Liver (tissue), 9 donors: ENCODE measurements around the gene LRRC61. TPM values are rescaled to one million over a fixed set of nuclear protein-coding genes. Genes with fewer than 3 reads are reported as not detected.
A peak's percentile ranks its signal among the peaks of the same experiment; 100 is the strongest.

Source experiments
- DNase-seq: peaks from one replicate; pipeline ENCODE4 v3.0.0-alpha.2; 2017; ENCODE audit warnings: low spot score
- H3K27ac ChIP-seq, 2 donors: one replicate each; pipeline ENCODE4 v1.7.0; 2013; ENCODE audit warnings: inconsistent platforms in 2 of 2, low read length in 2 of 2, control low read depth in 1 of 2, low read depth in 1 of 2, mild to moderate bottlenecking in 1 of 2
- H3K27me3 ChIP-seq, 4 donors: one replicate each; pipeline versions ENCODE4 v1.6.1 to v1.7.0; 2013; ENCODE audit warnings: low read length in 3 of 4, inconsistent platforms in 1 of 4, mild to moderate bottlenecking in 1 of 4, moderate library complexity in 1 of 4; ENCODE audit not compliant: control insufficient read depth in 4 of 4, insufficient read depth in 4 of 4
- H3K36me3 ChIP-seq, 4 donors: one replicate each; pipeline versions ENCODE4 v1.6.1 to v1.7.0; 2013; ENCODE audit warnings: low read length in 3 of 4, mild to moderate bottlenecking in 3 of 4, low read depth in 1 of 4, moderate library complexity in 1 of 4; ENCODE audit not compliant: control insufficient read depth in 4 of 4, insufficient read depth in 3 of 4
- H3K4me1 ChIP-seq, 4 donors: one replicate each; pipeline versions ENCODE4 v1.6.1 to v1.7.0; 2013; ENCODE audit warnings: low read length in 3 of 4, mild to moderate bottlenecking in 3 of 4, moderate library complexity in 1 of 4; ENCODE audit not compliant: control insufficient read depth in 4 of 4, insufficient read depth in 4 of 4
- H3K4me3 ChIP-seq, 3 donors: one replicate each; pipeline versions ENCODE4 v1.6.1 to v1.7.0; 2013; ENCODE audit warnings: low read length in 3 of 3, control low read depth in 1 of 3, low read depth in 1 of 3, mild to moderate bottlenecking in 1 of 3
- H3K9ac ChIP-seq, 2 donors: one replicate each; pipeline ENCODE4 v1.7.0; 2013; ENCODE audit warnings: low read length in 2 of 2, mild to moderate bottlenecking in 2 of 2, moderate library complexity in 2 of 2, control low read depth in 1 of 2, low read depth in 1 of 2
- H3K9me3 ChIP-seq, 4 donors: one replicate each; pipeline versions ENCODE4 v1.6.1 to v1.7.0; 2013; ENCODE audit warnings: low read length in 3 of 4; ENCODE audit not compliant: control insufficient read depth in 4 of 4
- EGR1 ChIP-seq, 2 donors: IDR thresholded peaks; 2 replicates each; pipeline ENCODE4 v1.6.1; 2016 to 2018; ENCODE audit warnings: antibody characterized with exemption in 2 of 2, low read depth in 2 of 2
- FOXA1 ChIP-seq: IDR thresholded peaks from 2 replicates; pipeline ENCODE4 v1.6.1; 2016; ENCODE audit warnings: antibody characterized with exemption
- FOXA2 ChIP-seq: IDR thresholded peaks from 2 replicates; pipeline ENCODE4 v1.6.1; 2016; ENCODE audit warnings: antibody characterized with exemption
- GABPA ChIP-seq, 2 donors: IDR thresholded peaks in 1 of 2; conservative IDR thresholded peaks in 1 of 2; 2 replicates each; pipeline ENCODE4 v1.6.1; 2016; ENCODE audit warnings: antibody characterized with exemption in 2 of 2, mild to moderate bottlenecking in 1 of 2, moderate library complexity in 1 of 2
- HNF4A ChIP-seq, 2 donors: conservative IDR thresholded peaks; 2 replicates each; pipeline ENCODE4 v1.6.1; 2016; ENCODE audit warnings: antibody characterized with exemption in 2 of 2, mild to moderate bottlenecking in 2 of 2
- HNF4G ChIP-seq: IDR thresholded peaks from 2 replicates; pipeline ENCODE4 v1.6.1; 2016; ENCODE audit warnings: antibody characterized with exemption
- JUND ChIP-seq, 2 donors: IDR thresholded peaks; 2 replicates each; pipeline ENCODE4 v1.6.1; 2016; ENCODE audit warnings: antibody characterized with exemption in 2 of 2
- MAX ChIP-seq: IDR thresholded peaks from 2 replicates; pipeline ENCODE4 v1.6.1; 2016; ENCODE audit warnings: antibody characterized with exemption
- NR2F2 ChIP-seq: IDR thresholded peaks from 2 replicates; pipeline ENCODE4 v1.6.1; 2016; ENCODE audit warnings: antibody characterized with exemption
- RAD21 ChIP-seq, 2 donors: IDR thresholded peaks; 2 replicates each; pipeline ENCODE4 v1.6.1; 2016; ENCODE audit warnings: antibody characterized with exemption in 2 of 2, mild to moderate bottlenecking in 2 of 2
- RXRA ChIP-seq, 2 donors: IDR thresholded peaks; 2 replicates each; pipeline ENCODE4 v1.6.1; 2017 to 2018; ENCODE audit warnings: antibody characterized with exemption in 2 of 2, mild to moderate bottlenecking in 1 of 2
- SP1 ChIP-seq: IDR thresholded peaks from 2 replicates; pipeline ENCODE4 v1.6.1; 2018; ENCODE audit warnings: antibody characterized with exemption, mild to moderate bottlenecking
- TAF1 ChIP-seq: conservative IDR thresholded peaks from 2 replicates; pipeline ENCODE4 v1.6.1; 2016; ENCODE audit warnings: antibody characterized with exemption, mild to moderate bottlenecking
- YY1 ChIP-seq: IDR thresholded peaks from 2 replicates; pipeline ENCODE4 v1.6.1; 2016; ENCODE audit warnings: antibody characterized with exemption, mild to moderate bottlenecking
- ZBTB33 ChIP-seq: IDR thresholded peaks from 2 replicates; pipeline ENCODE4 v1.6.1; 2016; ENCODE audit warnings: antibody characterized with exemption
- WGBS: extraction: QIAGEN DNeasy Blood & Tissue Kit; methylation state at CpG from one replicate; pipeline ENCODE4 v1.1.7; 2013; 5-methylcytosine and 5-hydroxymethylcytosine counted together
- polyA plus RNA-seq, 2 donors: library from polyadenylated mRNA; stranded (reverse) in 1 of 2; unstranded in 1 of 2; fragments of 200-250 nt in 1 of 2; fragments of >200 nt in 1 of 2; fragmentation: Nextera tagmentation in 1 of 2; extraction: Ambion mirVana in 1 of 2; gene quantifications; one replicate each; pipeline versions ENCODE4 v1.2.1 to v1.2.3, GENCODE V29; 2013 to 2015
- total RNA-seq, 2 donors: library from RNA; depleted of rRNA; stranded (reverse); fragments of >200 nt; gene quantifications; one replicate each; pipeline ENCODE4 v1.2.3, GENCODE V29; 2014
- TF ChIP-seq, protein P1 (sequence below): IDR thresholded peaks from 2 replicates; pipeline ENCODE4 v1.6.1; 2016; ENCODE audit warnings: antibody characterized with exemption
- TF ChIP-seq, protein P2 (sequence below): fragments of 150-350 bp; IDR thresholded peaks from 2 replicates; pipeline ENCODE4 v1.5.1; 2017; ENCODE audit warnings: improper control_type of control experiment, low read depth, low read length; ENCODE audit not compliant: missing input control
- TF ChIP-seq, protein P3 (sequence below): IDR thresholded peaks from 2 replicates; pipeline ENCODE4 v1.6.1; 2016; ENCODE audit warnings: antibody characterized with exemption, mild to moderate bottlenecking
- donor health status: healthy.
- donor health status: healthy.
- donor health status: healthy.
- donor health status: healthy.
- donor health status: healthy.

Gene LRRC61
- total and polyA plus RNA-seq, 4 donors: 12.0 to 21.0 (median 15.6) TPM

DNA sequence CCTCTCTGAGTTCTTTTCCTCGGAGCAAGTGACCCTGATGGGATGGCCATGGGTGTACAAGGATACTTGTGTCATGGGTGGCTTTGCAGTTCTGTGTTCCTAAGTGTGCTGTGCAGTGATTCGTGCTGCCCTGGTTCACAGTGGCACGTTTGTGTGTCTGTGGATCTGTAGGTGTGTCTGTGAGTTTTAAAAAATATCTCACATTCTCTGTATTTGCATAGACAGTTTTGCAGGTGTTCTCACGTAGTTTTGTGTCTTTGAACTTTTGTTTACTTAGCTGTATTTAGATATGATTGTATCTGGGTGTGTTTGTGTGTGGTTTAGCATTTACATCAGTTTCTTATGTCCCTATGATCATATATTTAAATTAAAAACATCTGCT lies 59.7 kb downstream of the LRRC61 start (continued):
- no peak for TF ChIP-seq FOXA1

- WGBS: 71% methylated on average over 22 of the region's 22 CpGs
- H3K36me3 ChIP-seq: no peaks in the 10 kb centered on the region
- DNase-seq: peak; percentile 71
- no peak overlapping the region for H3K9ac ChIP-seq
- TF ChIP-seq, protein P1, sequence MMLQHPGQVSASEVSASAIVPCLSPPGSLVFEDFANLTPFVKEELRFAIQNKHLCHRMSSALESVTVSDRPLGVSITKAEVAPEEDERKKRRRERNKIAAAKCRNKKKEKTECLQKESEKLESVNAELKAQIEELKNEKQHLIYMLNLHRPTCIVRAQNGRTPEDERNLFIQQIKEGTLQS: no peak
- TF ChIP-seq RAD21 (IDR thresholded peaks at IDR 0.05) (peak in 1 of 2 donors; percentile 45), YY1 (no peak), TAF1 (peak; percentile 95), SP1 (peak; percentile 57), JUND (IDR thresholded peaks at IDR 0.05) (no peak), GABPA (IDR thresholded peaks at IDR 0.05 in 1 of 2, conservative IDR thresholded peaks at IDR 0.05 in 1 of 2) (no peak), ZBTB33 (no peak), HNF4A (conservative IDR thresholded peaks at IDR 0.05) (peak; percentile 32 to 61), EGR1 (IDR thresholded peaks at IDR 0.05; ENCODE audit: low read depth in 2 of 2) (no peak), FOXA2 (no peak), FOXA1 (no peak), HNF4G (no peak), NR2F2 (no peak), MAX (no peak), RXRA (IDR thresholded peaks at IDR 0.05) (peak; percentile 12 to 44)
- TF ChIP-seq, protein P2, sequence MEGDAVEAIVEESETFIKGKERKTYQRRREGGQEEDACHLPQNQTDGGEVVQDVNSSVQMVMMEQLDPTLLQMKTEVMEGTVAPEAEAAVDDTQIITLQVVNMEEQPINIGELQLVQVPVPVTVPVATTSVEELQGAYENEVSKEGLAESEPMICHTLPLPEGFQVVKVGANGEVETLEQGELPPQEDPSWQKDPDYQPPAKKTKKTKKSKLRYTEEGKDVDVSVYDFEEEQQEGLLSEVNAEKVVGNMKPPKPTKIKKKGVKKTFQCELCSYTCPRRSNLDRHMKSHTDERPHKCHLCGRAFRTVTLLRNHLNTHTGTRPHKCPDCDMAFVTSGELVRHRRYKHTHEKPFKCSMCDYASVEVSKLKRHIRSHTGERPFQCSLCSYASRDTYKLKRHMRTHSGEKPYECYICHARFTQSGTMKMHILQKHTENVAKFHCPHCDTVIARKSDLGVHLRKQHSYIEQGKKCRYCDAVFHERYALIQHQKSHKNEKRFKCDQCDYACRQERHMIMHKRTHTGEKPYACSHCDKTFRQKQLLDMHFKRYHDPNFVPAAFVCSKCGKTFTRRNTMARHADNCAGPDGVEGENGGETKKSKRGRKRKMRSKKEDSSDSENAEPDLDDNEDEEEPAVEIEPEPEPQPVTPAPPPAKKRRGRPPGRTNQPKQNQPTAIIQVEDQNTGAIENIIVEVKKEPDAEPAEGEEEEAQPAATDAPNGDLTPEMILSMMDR: no peak
- TF ChIP-seq, protein P3, sequence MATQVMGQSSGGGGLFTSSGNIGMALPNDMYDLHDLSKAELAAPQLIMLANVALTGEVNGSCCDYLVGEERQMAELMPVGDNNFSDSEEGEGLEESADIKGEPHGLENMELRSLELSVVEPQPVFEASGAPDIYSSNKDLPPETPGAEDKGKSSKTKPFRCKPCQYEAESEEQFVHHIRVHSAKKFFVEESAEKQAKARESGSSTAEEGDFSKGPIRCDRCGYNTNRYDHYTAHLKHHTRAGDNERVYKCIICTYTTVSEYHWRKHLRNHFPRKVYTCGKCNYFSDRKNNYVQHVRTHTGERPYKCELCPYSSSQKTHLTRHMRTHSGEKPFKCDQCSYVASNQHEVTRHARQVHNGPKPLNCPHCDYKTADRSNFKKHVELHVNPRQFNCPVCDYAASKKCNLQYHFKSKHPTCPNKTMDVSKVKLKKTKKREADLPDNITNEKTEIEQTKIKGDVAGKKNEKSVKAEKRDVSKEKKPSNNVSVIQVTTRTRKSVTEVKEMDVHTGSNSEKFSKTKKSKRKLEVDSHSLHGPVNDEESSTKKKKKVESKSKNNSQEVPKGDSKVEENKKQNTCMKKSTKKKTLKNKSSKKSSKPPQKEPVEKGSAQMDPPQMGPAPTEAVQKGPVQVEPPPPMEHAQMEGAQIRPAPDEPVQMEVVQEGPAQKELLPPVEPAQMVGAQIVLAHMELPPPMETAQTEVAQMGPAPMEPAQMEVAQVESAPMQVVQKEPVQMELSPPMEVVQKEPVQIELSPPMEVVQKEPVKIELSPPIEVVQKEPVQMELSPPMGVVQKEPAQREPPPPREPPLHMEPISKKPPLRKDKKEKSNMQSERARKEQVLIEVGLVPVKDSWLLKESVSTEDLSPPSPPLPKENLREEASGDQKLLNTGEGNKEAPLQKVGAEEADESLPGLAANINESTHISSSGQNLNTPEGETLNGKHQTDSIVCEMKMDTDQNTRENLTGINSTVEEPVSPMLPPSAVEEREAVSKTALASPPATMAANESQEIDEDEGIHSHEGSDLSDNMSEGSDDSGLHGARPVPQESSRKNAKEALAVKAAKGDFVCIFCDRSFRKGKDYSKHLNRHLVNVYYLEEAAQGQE: no peak
- H3K4me1 ChIP-seq: peaks cover 6 to 62% (median 55%) of the 10 kb centered on the region in 4 donors
- no peaks in the 10 kb centered on the region for H3K27me3 ChIP-seq
- H3K27ac ChIP-seq: no peak overlapping the region
- H3K9me3 ChIP-seq: no peaks in the 10 kb centered on the region
- no peak overlapping the region for H3K4me3 ChIP-seq
Observed at GRCh38 chr7:150383710-150384397, 60.7 kb downstream of the LRRC61 start.
